ENCODE data around the gene FANCF. TPM values are rescaled to one million over a fixed set of nuclear protein-coding genes. Genes with fewer than 3 reads are reported as not detected.

FANCF gene
- total RNA-seq (14.8 TPM), polyA plus RNA-seq (ENCODE audit: insufficient read depth, low read depth, low replicate concordance) (6.1 TPM)
- long read RNA-seq, donor 1, transcript FANCF-201 (1 exons, 2,952 nt) = major isoform, 11 of 11 reads
- long read RNA-seq, donor 1, partial matches to known transcripts = 0 of 11 reads
- long read RNA-seq, donor 1, other reads (novel, unspliced or antisense) = 0 of 11 reads
- long read RNA-seq, donor 2, transcript FANCF-201 (1 exons, 2,952 nt) = major isoform, 26 of 26 reads
- long read RNA-seq, donor 2, partial matches to known transcripts = 0 of 26 reads
- long read RNA-seq, donor 2, other reads (novel, unspliced or antisense) = 0 of 26 reads
- long read RNA-seq, donor 3, transcript FANCF-201 (1 exons, 2,952 nt) = major isoform, 27 of 27 reads
- long read RNA-seq, donor 3, partial matches to known transcripts = 0 of 27 reads
- long read RNA-seq, donor 3, other reads (novel, unspliced or antisense) = 0 of 27 reads
- long read RNA-seq, donor 4, transcript FANCF-201 (1 exons, 2,952 nt) = major isoform, 21 of 21 reads
- long read RNA-seq, donor 4, partial matches to known transcripts = 0 of 21 reads
- long read RNA-seq, donor 4, other reads (novel, unspliced or antisense) = 0 of 21 reads
- long read RNA-seq, donor 5, partial matches to known transcripts = 0 of 3 reads
- long read RNA-seq, donor 5, other reads (novel, unspliced or antisense) = 0 of 3 reads
- long read RNA-seq, donor 6, transcript FANCF-201 (1 exons, 2,952 nt) = major isoform, 11 of 11 reads
- long read RNA-seq, donor 6, partial matches to known transcripts = 0 of 11 reads
- long read RNA-seq, donor 6, other reads (novel, unspliced or antisense) = 0 of 11 reads
- long read RNA-seq, donor 7, transcript FANCF-201 (1 exons, 2,952 nt) = major isoform, 33 of 33 reads
- long read RNA-seq, donor 7, partial matches to known transcripts = 0 of 33 reads
- long read RNA-seq, donor 7, other reads (novel, unspliced or antisense) = 0 of 33 reads
- long read RNA-seq, donor 8, transcript FANCF-201 (1 exons, 2,952 nt) = major isoform, 13 of 13 reads
- long read RNA-seq, donor 8, partial matches to known transcripts = 0 of 13 reads
- long read RNA-seq, donor 8, other reads (novel, unspliced or antisense) = 0 of 13 reads
- long read RNA-seq, donor 9, transcript FANCF-201 (1 exons, 2,952 nt) = major isoform, 10 of 10 reads
- long read RNA-seq, donor 9, partial matches to known transcripts = 0 of 10 reads
- long read RNA-seq, donor 9, other reads (novel, unspliced or antisense) = 0 of 10 reads
- long read RNA-seq, donor 10, transcript FANCF-201 (1 exons, 2,952 nt) = major isoform, 26 of 26 reads
- long read RNA-seq, donor 10, partial matches to known transcripts = 0 of 26 reads
- long read RNA-seq, donor 10, other reads (novel, unspliced or antisense) = 0 of 26 reads

GRCh38 chr11:22625448-22626287 lies at the start of gene FANCF:
Gene FANCF, minus strand, starts transcription at chr11:22625823. Its CDS starts 13 bp downstream, at chr11:22625810.
- H3K9ac ChIP-seq (ENCODE audit: low read length in 3 of 3) = peak within 1 kb of the TSS; percentile 74 to 93 (median 85)
- intact Hi-C loops (cut with DNase I) = no loop called here
- H3K27me3 ChIP-seq (ENCODE audit: control insufficient read depth, insufficient read depth, low read length) = no peaks in the 10 kb centered on the region
- no peaks in the 10 kb centered on the region for H3K9me3 ChIP-seq (ENCODE audit: control insufficient read depth in 2 of 3, insufficient read depth in 1 of 3, low read length in 3 of 3)
- peak within 1 kb of the TSS; percentile 72 to 93 (median 90) for H3K4me3 ChIP-seq (ENCODE audit: low read length in 3 of 3)
- DNase-seq (peak; percentile 95 to 99 (median 97)), FAIRE-seq (peak; percentile 56)
- H3K36me3 ChIP-seq (ENCODE audit: control insufficient read depth in 2 of 3, insufficient read depth in 3 of 3, low read length in 3 of 3) = no peaks in the 10 kb centered on the region
- peak; percentile 8 for TF ChIP-seq CTCF (IDR thresholded peaks at IDR 0.05; ENCODE audit: borderline replicate concordance, extremely low read depth, insufficient read depth)
- H3K27ac ChIP-seq (ENCODE audit: low read depth in 2 of 2, low read length in 2 of 2) = peak within 1 kb of the TSS; percentile 90 to 91
- H3K4me1 ChIP-seq (ENCODE audit: control insufficient read depth in 2 of 3, insufficient read depth in 2 of 3, low read depth in 1 of 3, low read length in 3 of 3) = peaks cover 0 to 6% (median 4%) of the 10 kb centered on the region in 3 donors

- Histone ChIP-seq H3K27me3 (ENCODE audit: control insufficient read depth, insufficient read depth, low read length) (no peaks in the 10 kb centered on the region), H3K36me3 (ENCODE audit: control insufficient read depth in 2 of 3, insufficient read depth in 3 of 3, low read length in 3 of 3) (no peaks in the 10 kb centered on the region), H3K4me1 (ENCODE audit: control insufficient read depth in 2 of 3, insufficient read depth in 2 of 3, low read depth in 1 of 3, low read length in 3 of 3) (no peaks in the 10 kb centered on the region), H3K27ac (ENCODE audit: low read depth in 2 of 2, low read length in 2 of 2) (no peak overlapping the region), H3K4me3 (ENCODE audit: low read length in 3 of 3) (no peak overlapping the region), H3K9me3 (ENCODE audit: control insufficient read depth in 2 of 3, insufficient read depth in 1 of 3, low read length in 3 of 3) (no peaks in the 10 kb centered on the region), H3K9ac (ENCODE audit: low read length in 3 of 3) (no peak overlapping the region)
- FAIRE-seq (no peak), DNase-seq (no peak)
- intact Hi-C loops (cut with DNase I) = no loop called here
- TF ChIP-seq CTCF (IDR thresholded peaks at IDR 0.05; ENCODE audit: borderline replicate concordance, extremely low read depth, insufficient read depth) = no peak
Measured at GRCh38 chr11:22674470-22675439, 49.1 kb upstream of the FANCF start.

Measured in kidney (tissue), 22 donors.